Fibroblast of the aortic adventitia (primary cell): ENCODE data around the gene EEA1. TPM values are rescaled to one million over a fixed set of nuclear protein-coding genes. Genes with fewer than 3 reads are reported as not detected.

Source experiments
- DNase-seq: peaks from one replicate; pipeline ENCODE4 v3.0.0-alpha.2; 2010; ENCODE audit warnings: low read depth
- H3K4me3 ChIP-seq: 2 replicates; pipeline ENCODE4 v1.5.1; 2011; ENCODE audit warnings: low read depth, mild to moderate bottlenecking, control low read depth, low read length, moderate library complexity
- total RNA-seq: library from RNA; depleted of rRNA; stranded (reverse); fragments of >200 nt; gene quantifications from 2 replicates; pipeline ENCODE4 v1.2.3, GENCODE V29; 2012; ENCODE audit warnings: low replicate concordance
- TF ChIP-seq, protein P1 (sequence below): IDR thresholded peaks from 2 replicates; pipeline ENCODE4 v1.5.1; 2011; ENCODE audit warnings: mild to moderate bottlenecking, low read length, control low read depth, inconsistent platforms; ENCODE audit not compliant: insufficient read depth

Gene EEA1
- total RNA-seq, 1 donor, result 42.3 TPM

DNA sequence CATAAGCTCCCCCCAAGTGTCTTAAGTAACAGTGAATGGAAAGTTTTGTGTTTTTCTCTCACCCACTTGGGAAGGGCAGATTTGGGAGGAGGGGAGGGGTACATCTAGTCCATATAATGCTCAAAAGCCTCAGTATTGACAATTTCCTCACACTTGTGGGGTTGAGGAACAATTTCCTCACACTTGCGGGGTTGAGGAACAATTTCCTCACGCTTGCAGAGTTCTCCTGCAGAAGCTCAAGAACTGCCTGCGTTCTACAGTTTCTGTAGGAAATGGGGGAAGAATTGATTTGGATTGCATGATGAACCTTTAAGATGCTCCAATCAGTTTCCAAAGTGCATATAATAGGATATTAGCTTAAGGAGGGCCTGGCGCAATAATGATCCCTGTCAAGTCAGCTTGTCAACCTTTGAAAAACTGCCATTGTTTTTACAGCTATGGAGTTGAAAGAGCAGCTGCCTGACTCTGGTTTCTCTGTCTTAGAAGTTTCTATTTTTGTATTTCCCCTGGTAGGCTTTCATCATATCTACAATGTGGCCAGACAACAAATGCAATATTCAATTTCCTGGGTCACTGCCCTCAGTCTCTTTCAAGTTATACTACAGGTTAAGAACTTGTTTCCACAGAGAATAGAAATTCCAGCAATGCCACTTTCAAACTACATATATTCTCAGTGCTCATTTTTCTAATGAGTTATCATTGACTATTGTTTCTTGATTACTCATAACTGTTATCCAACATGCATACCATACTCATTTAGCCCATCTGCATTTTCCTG, 159.8 kb downstream of the EEA1 start:
- TF ChIP-seq, protein P1, sequence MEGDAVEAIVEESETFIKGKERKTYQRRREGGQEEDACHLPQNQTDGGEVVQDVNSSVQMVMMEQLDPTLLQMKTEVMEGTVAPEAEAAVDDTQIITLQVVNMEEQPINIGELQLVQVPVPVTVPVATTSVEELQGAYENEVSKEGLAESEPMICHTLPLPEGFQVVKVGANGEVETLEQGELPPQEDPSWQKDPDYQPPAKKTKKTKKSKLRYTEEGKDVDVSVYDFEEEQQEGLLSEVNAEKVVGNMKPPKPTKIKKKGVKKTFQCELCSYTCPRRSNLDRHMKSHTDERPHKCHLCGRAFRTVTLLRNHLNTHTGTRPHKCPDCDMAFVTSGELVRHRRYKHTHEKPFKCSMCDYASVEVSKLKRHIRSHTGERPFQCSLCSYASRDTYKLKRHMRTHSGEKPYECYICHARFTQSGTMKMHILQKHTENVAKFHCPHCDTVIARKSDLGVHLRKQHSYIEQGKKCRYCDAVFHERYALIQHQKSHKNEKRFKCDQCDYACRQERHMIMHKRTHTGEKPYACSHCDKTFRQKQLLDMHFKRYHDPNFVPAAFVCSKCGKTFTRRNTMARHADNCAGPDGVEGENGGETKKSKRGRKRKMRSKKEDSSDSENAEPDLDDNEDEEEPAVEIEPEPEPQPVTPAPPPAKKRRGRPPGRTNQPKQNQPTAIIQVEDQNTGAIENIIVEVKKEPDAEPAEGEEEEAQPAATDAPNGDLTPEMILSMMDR, result no peak
- H3K4me3 ChIP-seq, result no peak overlapping the region
- peak; percentile 53 for DNase-seq

DNA sequence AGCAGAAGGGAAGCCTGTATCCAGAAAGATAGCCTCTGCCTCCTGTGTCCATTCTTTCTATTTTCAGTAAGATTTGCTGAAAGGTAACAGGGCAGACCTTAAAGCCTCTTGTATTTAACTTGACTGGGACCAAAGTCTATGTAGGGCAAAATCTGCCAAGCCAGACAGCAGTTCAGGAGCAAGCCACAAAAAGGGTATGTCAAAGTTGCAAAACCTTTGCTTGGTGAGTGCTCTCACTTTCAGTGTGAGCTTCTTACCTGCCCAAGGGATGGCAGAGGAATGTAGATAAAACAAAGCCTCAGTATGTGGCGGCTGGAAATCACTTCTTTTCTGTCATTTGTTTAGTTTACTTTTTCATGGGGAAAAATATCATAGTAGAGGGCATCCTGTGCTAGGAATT, 163.2 kb downstream of the EEA1 start:
- no peak overlapping the region for H3K4me3 ChIP-seq
- TF ChIP-seq, protein P1, result no peak
- no peak for DNase-seq

DNA sequence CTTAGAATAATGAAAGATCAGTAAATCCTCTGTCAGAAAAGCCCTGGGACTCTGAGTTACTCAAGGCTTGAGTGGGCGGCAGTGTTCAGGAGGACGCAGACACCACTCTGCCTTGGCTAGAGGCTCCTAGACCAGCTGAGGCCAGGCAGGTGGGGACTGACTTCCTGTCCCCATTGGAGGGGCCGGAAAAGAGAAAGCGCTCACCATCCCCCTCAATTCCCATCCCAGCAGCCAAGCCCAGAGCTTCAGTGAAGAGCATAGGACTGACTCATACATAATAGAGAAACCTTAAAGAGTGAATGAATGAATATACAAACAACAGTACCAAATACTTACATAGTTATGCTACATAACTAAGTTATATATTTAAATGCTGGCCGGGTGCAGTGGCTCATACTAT, 164.3 kb downstream of the EEA1 start:
- TF ChIP-seq, protein P1, result no peak
- DNase-seq, result no peak

DNA sequence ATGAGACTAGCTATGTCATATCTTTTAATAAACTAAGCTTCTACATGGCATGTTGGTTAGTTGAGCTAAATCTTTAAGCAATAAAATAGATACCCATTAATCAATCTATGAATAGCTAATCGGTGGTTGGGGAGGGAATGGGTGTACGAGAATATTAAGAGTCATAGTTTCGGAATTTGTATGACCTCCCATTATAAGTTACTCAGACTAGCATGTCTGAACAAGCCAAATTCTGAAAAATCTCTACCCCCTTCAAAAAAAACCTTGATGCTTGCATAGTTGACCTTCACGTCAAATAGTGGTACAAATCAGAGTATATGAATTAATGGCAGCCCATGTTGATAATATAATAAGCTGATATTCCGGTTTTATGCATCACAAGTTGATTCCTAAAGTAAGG, 166.3 kb downstream of the EEA1 start:
- TF ChIP-seq, protein P1, result no peak
- no peak overlapping the region for H3K4me3 ChIP-seq
- no peak for DNase-seq

More for the DNA sequence above, 164.3 kb downstream of the EEA1 start:
- no peak overlapping the region for H3K4me3 ChIP-seq

DNA sequence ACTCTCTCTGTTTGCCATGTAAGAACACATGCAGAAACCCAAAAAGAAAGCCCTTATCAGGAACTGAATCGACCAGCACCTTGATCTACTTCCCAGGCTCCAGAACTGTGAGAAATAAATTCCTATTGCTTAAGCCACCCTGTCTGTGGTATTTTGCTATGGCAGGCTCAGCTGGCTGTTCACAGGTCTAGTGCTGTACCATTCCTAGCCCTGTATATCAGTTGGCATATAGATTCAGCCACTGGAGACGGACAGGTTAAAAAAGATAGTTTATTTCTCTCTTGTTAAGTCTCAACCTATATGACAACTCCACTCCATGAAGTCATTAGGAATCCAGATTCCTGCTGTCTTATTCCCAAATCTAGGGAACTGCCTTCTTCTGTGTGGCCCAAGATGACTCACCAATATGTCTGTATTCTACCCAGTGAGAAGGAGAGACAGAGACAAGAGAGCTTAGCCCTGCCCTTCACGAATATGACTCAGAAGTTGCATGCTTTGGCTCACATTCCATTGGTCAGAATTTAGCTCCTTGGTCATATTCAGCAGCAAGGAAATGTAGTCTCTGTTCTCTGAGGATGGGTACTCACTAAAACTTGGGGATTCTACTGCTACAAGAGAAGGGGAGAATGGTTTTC, 169.3 kb downstream of the EEA1 start:
- TF ChIP-seq, protein P1, result peak; percentile 9
- no peak overlapping the region for H3K4me3 ChIP-seq
- DNase-seq, result peak; percentile 93

DNA sequence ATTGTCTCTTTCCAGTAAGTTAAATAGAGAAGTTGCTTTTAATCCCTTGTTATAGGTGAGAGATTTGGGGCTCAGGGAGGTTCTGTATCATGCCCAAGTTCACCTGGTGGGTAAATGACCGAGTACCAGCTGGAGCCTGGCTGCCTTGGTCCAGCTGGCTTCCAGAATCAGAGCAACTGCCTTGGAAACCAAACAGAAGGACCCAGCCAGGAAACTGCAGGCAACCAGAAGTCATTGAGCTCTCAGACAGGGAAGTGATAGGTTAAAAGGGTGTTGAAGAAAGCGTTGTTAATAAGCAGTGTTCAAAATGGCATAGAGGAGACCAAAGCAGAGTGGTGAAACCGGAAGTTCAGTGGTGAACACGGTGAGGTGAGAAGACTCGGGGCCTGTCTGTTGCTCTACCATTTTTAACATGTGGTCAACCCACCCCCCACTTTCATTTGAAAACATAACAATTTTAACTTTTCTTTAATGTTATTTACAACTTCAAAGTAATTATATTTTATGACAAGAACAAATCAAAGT, 171.4 kb downstream of the EEA1 start:
- DNase-seq, result no peak
- no peak overlapping the region for H3K4me3 ChIP-seq
- TF ChIP-seq, protein P1, result no peak
